Measurements from ENCODE around the gene KYNU.

- TF ChIP-seq, protein P1, sequence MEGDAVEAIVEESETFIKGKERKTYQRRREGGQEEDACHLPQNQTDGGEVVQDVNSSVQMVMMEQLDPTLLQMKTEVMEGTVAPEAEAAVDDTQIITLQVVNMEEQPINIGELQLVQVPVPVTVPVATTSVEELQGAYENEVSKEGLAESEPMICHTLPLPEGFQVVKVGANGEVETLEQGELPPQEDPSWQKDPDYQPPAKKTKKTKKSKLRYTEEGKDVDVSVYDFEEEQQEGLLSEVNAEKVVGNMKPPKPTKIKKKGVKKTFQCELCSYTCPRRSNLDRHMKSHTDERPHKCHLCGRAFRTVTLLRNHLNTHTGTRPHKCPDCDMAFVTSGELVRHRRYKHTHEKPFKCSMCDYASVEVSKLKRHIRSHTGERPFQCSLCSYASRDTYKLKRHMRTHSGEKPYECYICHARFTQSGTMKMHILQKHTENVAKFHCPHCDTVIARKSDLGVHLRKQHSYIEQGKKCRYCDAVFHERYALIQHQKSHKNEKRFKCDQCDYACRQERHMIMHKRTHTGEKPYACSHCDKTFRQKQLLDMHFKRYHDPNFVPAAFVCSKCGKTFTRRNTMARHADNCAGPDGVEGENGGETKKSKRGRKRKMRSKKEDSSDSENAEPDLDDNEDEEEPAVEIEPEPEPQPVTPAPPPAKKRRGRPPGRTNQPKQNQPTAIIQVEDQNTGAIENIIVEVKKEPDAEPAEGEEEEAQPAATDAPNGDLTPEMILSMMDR (IDR thresholded peaks at IDR 0.05), result no peak
- TF ChIP-seq POLR2A (IDR thresholded peaks at IDR 0.05), result no peak
These were observed 38.0 kb downstream of the KYNU start for GRCh38 chr2:142915502-142915901.
